ENCODE measurements around the gene AIFM3.

- TF ChIP-seq POLR2A (IDR thresholded peaks at IDR 0.05) = no peak
- TF ChIP-seq CTCF (IDR thresholded peaks at IDR 0.05) = no peak
Measured at GRCh38 chr22:20994902-20995241, 27.8 kb downstream of the AIFM3 start.
